SK-N-SH treated with all-trans-retinoic acid at 6 μM for 48 hours (cell line): Measurements from ENCODE around the gene THY1.
A peak's percentile ranks its signal among the peaks of the same experiment; 100 is the strongest.

Source experiments
- ATAC-seq: fragments of 200-7000 bp; cut with Tn5 transposase; 3 replicates; pipeline ENCODE4 v1.9.1; 2020; ENCODE audit warnings: mild to moderate bottlenecking, moderate library complexity
- BACH2 ChIP-seq: fragments of 250-450 bp; sonication (Bioruptor Pico); IDR thresholded peaks from 2 replicates; pipeline ENCODE4 v1.9.0; 2021; ENCODE audit warnings: mild to moderate bottlenecking, borderline replicate concordance
- CSDC2 ChIP-seq: fragments of 250-450 bp; sonication (Bioruptor Pico); IDR thresholded peaks from 2 replicates; pipeline ENCODE4 v1.5.0; 2020; ENCODE audit warnings: mild to moderate bottlenecking, moderate library complexity
- ESRRG ChIP-seq: fragments of 250-450 bp; sonication (Bioruptor Pico); IDR thresholded peaks from 2 replicates; pipeline ENCODE4 v1.6.1; 2021; ENCODE audit warnings: mild to moderate bottlenecking
- GLIS3 ChIP-seq: fragments of 250-450 bp; sonication (Bioruptor Pico); IDR thresholded peaks from 2 replicates; pipeline ENCODE4 v1.5.0; 2020; ENCODE audit warnings: mild to moderate bottlenecking, moderate library complexity
- ISL1 ChIP-seq: fragments of 250-450 bp; sonication (Bioruptor Pico); IDR thresholded peaks from 2 replicates; pipeline ENCODE4 v2.1.2; 2022; ENCODE audit warnings: mild to moderate bottlenecking, moderate library complexity
- OSR1 ChIP-seq: fragments of 250-450 bp; sonication (Bioruptor Pico); IDR thresholded peaks from 2 replicates; pipeline ENCODE4 v1.8.0; 2022; ENCODE audit warnings: moderate library complexity, mild to moderate bottlenecking, inconsistent platforms
- SNAI2 ChIP-seq: fragments of 250-450 bp; sonication (Bioruptor Pico); IDR thresholded peaks from 2 replicates; pipeline ENCODE4 v1.5.0; 2020; ENCODE audit warnings: mild to moderate bottlenecking, moderate library complexity
- TCF4 ChIP-seq: fragments of 250-450 bp; sonication (Bioruptor Pico); IDR thresholded peaks from 2 replicates; pipeline ENCODE4 v1.8.0; 2021; ENCODE audit warnings: mild to moderate bottlenecking, moderate library complexity, borderline replicate concordance
- TOX ChIP-seq: fragments of 250-450 bp; sonication (Bioruptor Pico); IDR thresholded peaks from 2 replicates; pipeline ENCODE4 v1.8.0; 2021; ENCODE audit warnings: mild to moderate bottlenecking, moderate library complexity, borderline replicate concordance
- ZC3H10 ChIP-seq: fragments of 250-450 bp; sonication (Bioruptor Pico); IDR thresholded peaks from 2 replicates; pipeline ENCODE4 v1.5.1; 2021; ENCODE audit warnings: mild to moderate bottlenecking, moderate library complexity
- ZFP3 ChIP-seq: fragments of 250-450 bp; sonication (Bioruptor Pico); IDR thresholded peaks from 2 replicates; pipeline ENCODE4 v1.5.0; 2020; ENCODE audit warnings: mild to moderate bottlenecking, moderate library complexity
- ZFP30 ChIP-seq: fragments of 450-650 bp; formaldehyde crosslinking; IDR thresholded peaks from 2 replicates; pipeline ENCODE4 v1.5.0; 2022; ENCODE audit warnings: mild to moderate bottlenecking, moderate library complexity
- ZNF565 ChIP-seq: fragments of 450-650 bp; formaldehyde crosslinking; conservative IDR thresholded peaks from 2 replicates; pipeline ENCODE4 v1.5.0; 2020; ENCODE audit warnings: low read depth, mild to moderate bottlenecking, moderate library complexity
- ZNF70 ChIP-seq: fragments of 450-650 bp; formaldehyde crosslinking; IDR thresholded peaks from 2 replicates; pipeline ENCODE4 v1.5.0; 2020; ENCODE audit warnings: mild to moderate bottlenecking, moderate library complexity
- TF ChIP-seq, protein P1 (sequence below): fragments of 250-450 bp; sonication (Bioruptor Pico); IDR thresholded peaks from 2 replicates; pipeline ENCODE4 v1.8.0; 2020; ENCODE audit warnings: mild to moderate bottlenecking, moderate library complexity, borderline replicate concordance
- TF ChIP-seq, protein P2 (sequence below): fragments of 250-450 bp; sonication (Bioruptor Pico); IDR thresholded peaks from 2 replicates; pipeline ENCODE4 v1.5.1; 2020; ENCODE audit warnings: low read depth, mild to moderate bottlenecking, moderate library complexity
- TF ChIP-seq, protein P3 (sequence below): fragments of 250-450 bp; sonication (Bioruptor Pico); IDR thresholded peaks from 2 replicates; pipeline ENCODE4 v1.8.0; 2021; ENCODE audit warnings: low read depth, mild to moderate bottlenecking, moderate library complexity, borderline replicate concordance
- TF ChIP-seq, protein P4 (sequence below): fragments of 250-450 bp; sonication (Bioruptor Pico); IDR thresholded peaks from 2 replicates; pipeline ENCODE4 v1.5.0; 2020; ENCODE audit warnings: mild to moderate bottlenecking, moderate library complexity
- TF ChIP-seq, protein P5 (sequence below): fragments of 250-450 bp; sonication (Bioruptor Pico); IDR thresholded peaks from 2 replicates; pipeline ENCODE4 v1.5.1; 2021; ENCODE audit warnings: mild to moderate bottlenecking, moderate library complexity

THY1 gene

DNA sequence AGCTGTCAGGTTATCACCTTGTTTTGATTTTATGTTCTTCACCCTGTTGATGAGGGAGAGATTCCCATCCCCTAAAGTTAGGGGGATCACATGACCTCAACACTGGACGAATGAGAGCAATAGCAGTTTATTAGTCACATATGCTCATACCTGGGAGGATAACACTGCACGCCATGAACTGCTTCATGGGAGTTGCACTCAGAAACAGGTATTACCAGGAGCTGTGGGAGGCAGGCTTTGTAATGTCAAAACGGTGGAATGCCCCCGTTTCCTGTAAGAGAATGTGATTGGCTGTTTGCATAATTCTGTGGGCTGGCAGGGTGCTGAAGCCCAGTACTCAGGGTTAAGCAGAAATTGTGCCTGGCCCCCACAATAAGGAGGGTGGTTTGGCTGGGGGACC is 3.2 kb upstream of the THY1 start:
- TF ChIP-seq CSDC2 (CRISPR knock-in tag) (no peak), ZC3H10 (CRISPR knock-in tag) (no peak), OSR1 (CRISPR knock-in tag) (no peak), TCF4 (CRISPR knock-in tag) (no peak), SNAI2 (CRISPR knock-in tag) (no peak)
- TF ChIP-seq, protein P1, sequence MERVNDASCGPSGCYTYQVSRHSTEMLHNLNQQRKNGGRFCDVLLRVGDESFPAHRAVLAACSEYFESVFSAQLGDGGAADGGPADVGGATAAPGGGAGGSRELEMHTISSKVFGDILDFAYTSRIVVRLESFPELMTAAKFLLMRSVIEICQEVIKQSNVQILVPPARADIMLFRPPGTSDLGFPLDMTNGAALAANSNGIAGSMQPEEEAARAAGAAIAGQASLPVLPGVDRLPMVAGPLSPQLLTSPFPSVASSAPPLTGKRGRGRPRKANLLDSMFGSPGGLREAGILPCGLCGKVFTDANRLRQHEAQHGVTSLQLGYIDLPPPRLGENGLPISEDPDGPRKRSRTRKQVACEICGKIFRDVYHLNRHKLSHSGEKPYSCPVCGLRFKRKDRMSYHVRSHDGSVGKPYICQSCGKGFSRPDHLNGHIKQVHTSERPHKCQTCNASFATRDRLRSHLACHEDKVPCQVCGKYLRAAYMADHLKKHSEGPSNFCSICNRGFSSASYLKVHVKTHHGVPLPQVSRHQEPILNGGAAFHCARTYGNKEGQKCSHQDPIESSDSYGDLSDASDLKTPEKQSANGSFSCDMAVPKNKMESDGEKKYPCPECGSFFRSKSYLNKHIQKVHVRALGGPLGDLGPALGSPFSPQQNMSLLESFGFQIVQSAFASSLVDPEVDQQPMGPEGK (CRISPR knock-in tag), result no peak
- TF ChIP-seq, protein P2, sequence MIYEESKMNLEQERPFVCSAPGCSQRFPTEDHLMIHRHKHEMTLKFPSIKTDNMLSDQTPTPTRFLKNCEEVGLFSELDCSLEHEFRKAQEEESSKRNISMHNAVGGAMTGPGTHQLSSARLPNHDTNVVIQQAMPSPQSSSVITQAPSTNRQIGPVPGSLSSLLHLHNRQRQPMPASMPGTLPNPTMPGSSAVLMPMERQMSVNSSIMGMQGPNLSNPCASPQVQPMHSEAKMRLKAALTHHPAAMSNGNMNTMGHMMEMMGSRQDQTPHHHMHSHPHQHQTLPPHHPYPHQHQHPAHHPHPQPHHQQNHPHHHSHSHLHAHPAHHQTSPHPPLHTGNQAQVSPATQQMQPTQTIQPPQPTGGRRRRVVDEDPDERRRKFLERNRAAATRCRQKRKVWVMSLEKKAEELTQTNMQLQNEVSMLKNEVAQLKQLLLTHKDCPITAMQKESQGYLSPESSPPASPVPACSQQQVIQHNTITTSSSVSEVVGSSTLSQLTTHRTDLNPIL, result no peak
- TF ChIP-seq, protein P3, sequence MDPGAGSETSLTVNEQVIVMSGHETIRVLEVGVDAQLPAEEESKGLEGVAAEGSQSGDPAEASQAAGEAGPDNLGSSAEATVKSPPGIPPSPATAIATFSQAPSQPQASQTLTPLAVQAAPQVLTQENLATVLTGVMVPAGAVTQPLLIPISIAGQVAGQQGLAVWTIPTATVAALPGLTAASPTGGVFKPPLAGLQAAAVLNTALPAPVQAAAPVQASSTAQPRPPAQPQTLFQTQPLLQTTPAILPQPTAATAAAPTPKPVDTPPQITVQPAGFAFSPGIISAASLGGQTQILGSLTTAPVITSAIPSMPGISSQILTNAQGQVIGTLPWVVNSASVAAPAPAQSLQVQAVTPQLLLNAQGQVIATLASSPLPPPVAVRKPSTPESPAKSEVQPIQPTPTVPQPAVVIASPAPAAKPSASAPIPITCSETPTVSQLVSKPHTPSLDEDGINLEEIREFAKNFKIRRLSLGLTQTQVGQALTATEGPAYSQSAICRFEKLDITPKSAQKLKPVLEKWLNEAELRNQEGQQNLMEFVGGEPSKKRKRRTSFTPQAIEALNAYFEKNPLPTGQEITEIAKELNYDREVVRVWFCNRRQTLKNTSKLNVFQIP (CRISPR knock-in tag), result no peak
- ATAC-seq, result no peak

DNA sequence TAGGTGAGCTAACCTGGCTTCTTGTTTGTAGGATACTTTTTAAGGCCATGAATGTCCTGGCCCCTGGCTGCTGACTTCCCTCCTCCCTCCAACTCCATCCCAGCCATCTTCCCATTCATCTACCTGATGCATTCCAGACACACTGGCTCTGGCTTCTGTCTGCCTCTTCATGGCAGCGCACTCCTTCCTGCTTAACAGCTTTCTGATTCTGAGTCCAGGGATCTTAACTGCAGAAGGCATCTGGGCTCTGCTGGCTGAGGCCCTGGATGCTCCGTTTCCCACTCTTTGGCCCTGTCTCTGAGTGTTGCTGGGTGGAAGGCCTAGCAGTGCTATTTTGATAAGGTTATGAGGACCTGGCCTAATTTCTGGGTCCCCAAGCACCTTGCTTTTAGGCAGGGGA is 1.8 kb upstream of the THY1 start:
- TF ChIP-seq GLIS3 (CRISPR knock-in tag) (no peak), ZFP30 (CRISPR knock-in tag) (no peak), TCF4 (CRISPR knock-in tag) (no peak), ZNF565 (CRISPR knock-in tag) (no peak)
- TF ChIP-seq, protein P4, sequence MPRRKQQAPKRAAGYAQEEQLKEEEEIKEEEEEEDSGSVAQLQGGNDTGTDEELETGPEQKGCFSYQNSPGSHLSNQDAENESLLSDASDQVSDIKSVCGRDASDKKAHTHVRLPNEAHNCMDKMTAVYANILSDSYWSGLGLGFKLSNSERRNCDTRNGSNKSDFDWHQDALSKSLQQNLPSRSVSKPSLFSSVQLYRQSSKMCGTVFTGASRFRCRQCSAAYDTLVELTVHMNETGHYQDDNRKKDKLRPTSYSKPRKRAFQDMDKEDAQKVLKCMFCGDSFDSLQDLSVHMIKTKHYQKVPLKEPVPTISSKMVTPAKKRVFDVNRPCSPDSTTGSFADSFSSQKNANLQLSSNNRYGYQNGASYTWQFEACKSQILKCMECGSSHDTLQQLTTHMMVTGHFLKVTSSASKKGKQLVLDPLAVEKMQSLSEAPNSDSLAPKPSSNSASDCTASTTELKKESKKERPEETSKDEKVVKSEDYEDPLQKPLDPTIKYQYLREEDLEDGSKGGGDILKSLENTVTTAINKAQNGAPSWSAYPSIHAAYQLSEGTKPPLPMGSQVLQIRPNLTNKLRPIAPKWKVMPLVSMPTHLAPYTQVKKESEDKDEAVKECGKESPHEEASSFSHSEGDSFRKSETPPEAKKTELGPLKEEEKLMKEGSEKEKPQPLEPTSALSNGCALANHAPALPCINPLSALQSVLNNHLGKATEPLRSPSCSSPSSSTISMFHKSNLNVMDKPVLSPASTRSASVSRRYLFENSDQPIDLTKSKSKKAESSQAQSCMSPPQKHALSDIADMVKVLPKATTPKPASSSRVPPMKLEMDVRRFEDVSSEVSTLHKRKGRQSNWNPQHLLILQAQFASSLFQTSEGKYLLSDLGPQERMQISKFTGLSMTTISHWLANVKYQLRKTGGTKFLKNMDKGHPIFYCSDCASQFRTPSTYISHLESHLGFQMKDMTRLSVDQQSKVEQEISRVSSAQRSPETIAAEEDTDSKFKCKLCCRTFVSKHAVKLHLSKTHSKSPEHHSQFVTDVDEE, result peak; percentile 39; the same call in 1 of the 2 replicates
- TF ChIP-seq, protein P5, sequence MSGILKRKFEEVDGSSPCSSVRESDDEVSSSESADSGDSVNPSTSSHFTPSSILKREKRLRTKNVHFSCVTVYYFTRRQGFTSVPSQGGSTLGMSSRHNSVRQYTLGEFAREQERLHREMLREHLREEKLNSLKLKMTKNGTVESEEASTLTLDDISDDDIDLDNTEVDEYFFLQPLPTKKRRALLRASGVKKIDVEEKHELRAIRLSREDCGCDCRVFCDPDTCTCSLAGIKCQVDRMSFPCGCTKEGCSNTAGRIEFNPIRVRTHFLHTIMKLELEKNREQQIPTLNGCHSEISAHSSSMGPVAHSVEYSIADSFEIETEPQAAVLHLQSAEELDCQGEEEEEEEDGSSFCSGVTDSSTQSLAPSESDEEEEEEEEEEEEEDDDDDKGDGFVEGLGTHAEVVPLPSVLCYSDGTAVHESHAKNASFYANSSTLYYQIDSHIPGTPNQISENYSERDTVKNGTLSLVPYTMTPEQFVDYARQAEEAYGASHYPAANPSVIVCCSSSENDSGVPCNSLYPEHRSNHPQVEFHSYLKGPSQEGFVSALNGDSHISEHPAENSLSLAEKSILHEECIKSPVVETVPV, result no peak
- ATAC-seq, result peak; percentile 15; the same call in 2 of the 3 replicates

DNA sequence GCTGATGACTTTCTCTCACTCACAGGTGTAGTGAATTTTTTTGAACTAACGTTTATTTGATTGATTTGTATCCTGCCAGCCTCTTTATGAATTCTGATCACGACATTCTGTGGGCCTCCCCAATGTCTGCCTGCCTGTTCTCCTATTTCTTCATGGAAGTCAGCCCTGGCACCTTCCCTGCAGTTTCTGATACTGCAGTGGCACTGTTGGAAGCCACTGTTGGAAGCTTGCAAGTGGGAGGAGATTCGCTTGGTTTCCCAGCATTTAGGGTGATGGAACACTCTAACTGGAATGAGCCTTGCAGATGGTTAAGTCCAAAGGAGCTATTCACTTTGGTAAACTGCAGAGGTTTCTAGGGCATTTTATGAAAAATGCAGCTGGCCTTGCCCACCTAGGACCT is 1.3 kb upstream of the THY1 start:
- no peak for ATAC-seq
- TF ChIP-seq, protein P5, result no peak

DNA sequence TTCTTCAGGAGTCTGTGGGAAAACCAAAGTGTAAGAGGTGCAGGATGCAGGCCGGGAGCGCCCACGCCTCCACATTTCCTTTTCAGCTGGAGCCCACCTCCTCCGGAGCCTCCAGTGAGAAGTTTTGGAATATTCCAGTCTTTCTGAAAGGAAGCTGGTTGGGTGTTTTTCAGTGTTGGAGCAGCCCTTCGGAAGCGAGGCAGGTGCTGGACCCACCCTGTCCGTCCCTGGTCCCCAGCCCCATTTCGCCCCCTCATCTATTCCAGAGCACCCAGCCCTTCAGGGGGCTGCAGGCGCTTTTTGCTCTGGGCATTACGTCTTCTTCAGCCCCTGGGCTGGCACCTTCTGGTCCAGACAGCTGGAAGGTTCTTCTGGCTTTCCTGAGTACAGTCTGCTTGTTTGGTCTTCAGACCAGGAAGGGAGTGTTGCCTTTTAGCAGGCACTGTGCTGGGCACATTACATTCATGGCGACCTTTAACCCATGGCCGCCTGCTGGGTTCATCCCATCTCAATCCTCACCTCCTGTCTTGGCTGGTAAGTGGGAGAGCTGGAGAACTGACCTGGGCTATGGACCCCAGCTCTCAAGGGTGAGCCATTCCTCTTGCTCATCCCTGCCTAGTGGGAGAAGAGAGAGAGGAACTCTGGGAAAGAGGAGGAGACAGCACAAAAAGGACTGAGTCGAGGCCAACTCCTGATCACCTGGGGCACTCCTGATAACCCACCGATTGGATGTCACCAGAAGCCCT is 710 bp upstream of the THY1 start:
- ATAC-seq, result no peak
- no peak for TF ChIP-seq ZFP30 (CRISPR knock-in tag)
- TF ChIP-seq TOX (CRISPR knock-in tag), result no peak
- no peak for TF ChIP-seq OSR1 (CRISPR knock-in tag)
- no peak for TF ChIP-seq CSDC2 (CRISPR knock-in tag)
- TF ChIP-seq, protein P4, result no peak
- TF ChIP-seq ZC3H10 (CRISPR knock-in tag), result no peak
- TF ChIP-seq ZFP3 (CRISPR knock-in tag), result no peak
- TF ChIP-seq ESRRG (CRISPR knock-in tag), result no peak
- TF ChIP-seq, protein P3 (CRISPR knock-in tag), result no peak
- no peak for TF ChIP-seq BACH2
- no peak for TF ChIP-seq ISL1 (CRISPR knock-in tag)
- TF ChIP-seq ZNF70 (CRISPR knock-in tag), result no peak
